GM21723 (cell line): ENCODE measurements around the gene LRP1.
"Not testable (repeated sequence)": the region's sequence is repeated elsewhere in the genome, so short reads cannot be mapped to it uniquely, and the experiment has no call there.

ENCODE experiments used
- ATAC-seq: cut with Tn5 transposase; IDR thresholded peaks from one replicate; pipeline ENCODE4 v1.9.1; 2021; ENCODE audit warnings: mild to moderate bottlenecking, moderate library complexity; ENCODE audit not compliant: unreplicated experiment

LRP1 gene

GRCh38 chr12:57110104-57111030, 17.9 kb upstream of the LRP1 start:
- ATAC-seq: peak; percentile 43

GRCh38 chr12:57111031-57111734, 17.1 kb upstream of the LRP1 start, which contains the start of gene STAT6:
STAT6 (minus strand) TSS chr12:57111362; CDS start chr12:57108278, 3,084 bp downstream.
- peak; percentile 61 for ATAC-seq

GRCh38 chr12:57112492-57113294, 15.6 kb upstream of the LRP1 start:
- ATAC-seq: peak; percentile 63

GRCh38 chr12:57116580-57117281, 11.6 kb upstream of the LRP1 start:
- ATAC-seq: no peak

- ATAC-seq: no peak
Observed at GRCh38 chr12:57118711-57119271, 9.5 kb upstream of the LRP1 start.

- no peak for ATAC-seq
Observed at GRCh38 chr12:57119294-57120085, 8.8 kb upstream of the LRP1 start.

GRCh38 chr12:57120718-57121117, 7.6 kb upstream of the LRP1 start:
- not testable (repeated sequence) for ATAC-seq

GRCh38 chr12:57123813-57124212, 4.5 kb upstream of the LRP1 start:
- ATAC-seq: no peak

- ATAC-seq: no peak
Observed at GRCh38 chr12:57124261-57124877, 3.9 kb upstream of the LRP1 start.

- ATAC-seq: no peak
Observed at GRCh38 chr12:57126061-57126460, 2.2 kb upstream of the LRP1 start.

- no peak for ATAC-seq
Observed at GRCh38 chr12:57126561-57126960, 1.7 kb upstream of the LRP1 start.

- peak; percentile 60 for ATAC-seq
Observed at GRCh38 chr12:57127101-57127725, 1.1 kb upstream of the LRP1 start.

- no peak for ATAC-seq
Observed at GRCh38 chr12:57128519-57129247, 400 bp downstream of the LRP1 start.

- no peak for ATAC-seq
Observed at GRCh38 chr12:57129321-57129842, 1.1 kb downstream of the LRP1 start.

- ATAC-seq: no peak
Observed at GRCh38 chr12:57129889-57130288, 1.6 kb downstream of the LRP1 start.

GRCh38 chr12:57130941-57131340, 2.7 kb downstream of the LRP1 start:
- ATAC-seq: no peak

GRCh38 chr12:57131896-57132744, 3.8 kb downstream of the LRP1 start:
- no peak for ATAC-seq
